Psoas muscle (tissue), 8 donors: ENCODE measurements around the gene LETM1. TPM values are rescaled to one million over a fixed set of nuclear protein-coding genes. Genes with fewer than 3 reads are reported as not detected.

Experiments
- ATAC-seq, 4 donors: fragments of 200-7000 bp; cut with Tn5 transposase; one replicate each; pipeline ENCODE4 v1.9.1; 2020; ENCODE audit warnings: moderate library complexity in 3 of 4, mild to moderate bottlenecking in 2 of 4
- DNase-seq, 2 donors: peaks; one replicate each; pipeline ENCODE4 v3.0.0-alpha.2; 2020
- H3K27ac ChIP-seq: fragments of 200-600 bp; one replicate; pipeline ENCODE4 v1.8.0; 2022
- H3K27me3 ChIP-seq, 3 donors: fragments of 200-600 bp in 1 of 3; one replicate each; pipeline versions ENCODE4 v1.6.1 to v1.8.0; 2013 to 2022; ENCODE audit warnings: low read length in 2 of 3, mild to moderate bottlenecking in 2 of 3, moderate library complexity in 1 of 3; ENCODE audit not compliant: insufficient read depth in 3 of 3
- H3K36me3 ChIP-seq, 2 donors: fragments of 200-600 bp in 1 of 2; one replicate each; pipeline versions ENCODE4 v1.6.1 to v1.8.0; 2013 to 2022; ENCODE audit warnings: low read depth in 1 of 2, mild to moderate bottlenecking in 1 of 2, moderate library complexity in 1 of 2; ENCODE audit not compliant: insufficient read depth in 1 of 2
- H3K4me1 ChIP-seq: fragments of 200-600 bp; one replicate; pipeline ENCODE4 v1.8.0; 2022
- H3K4me3 ChIP-seq: fragments of 200-600 bp; one replicate; pipeline ENCODE4 v1.8.0; 2022; ENCODE audit warnings: mild to moderate bottlenecking
- H3K9me3 ChIP-seq: fragments of 200-600 bp; one replicate; pipeline ENCODE4 v1.8.0; 2022
- WGBS, 3 donors: extraction: QIAGEN DNeasy Blood & Tissue Kit; methylation state at CpG; one replicate each; pipeline versions ENCODE4 v1.1.6 to v1.1.7; 2013; 5-methylcytosine and 5-hydroxymethylcytosine counted together
- intact Hi-C, 2 donors: fragments of 100-400 bp; cut with DNase I; formaldehyde crosslinking; loops; one replicate each; pipeline versions ENCODE4 v1.11.0 to v1.14.2; 2022
- polyA plus RNA-seq, 3 donors: library from polyadenylated mRNA; stranded (reverse); fragments of 200-250 nt; gene quantifications; one replicate each; pipeline ENCODE4 v1.2.3, GENCODE V29; 2013
- total RNA-seq, 4 donors: library from RNA; stranded (reverse); fragmentation: NEBNext Ultra II Directional in 2 of 4; extraction: Animal tissue kit (Norgen Biotek cat#: 25700) in 2 of 4; gene quantifications; one replicate each; pipeline versions ENCODE4 v1.2.1 to v1.2.4, GENCODE V29; 2021 to 2023
- TF ChIP-seq, protein P1 (sequence below): fragments of 200-600 bp; IDR thresholded peaks from one replicate; pipeline ENCODE4 v1.8.0; 2022; ENCODE audit warnings: antibody characterized with exemption
- donor health status: healthy with polysubstance abuse.
- donor health status: DM: no; HTN: no; CAD: no; lungs with moderate emphysema.
- donor health status: Bipolar disorder and iron deficiency.
- donor health status: healthy.
- donor health status: DM: yes; HTN: yes; CAD: no.
- donor health status: DM: no; HTN: no; CAD: no.
- donor health status: DM: no; HTN: no; CAD: no.
- donor health status: DM: yes; HTN: yes; CAD: no.

The LETM1 gene
- total and polyA plus RNA-seq, 7 donors, result 14.1 to 50.3 (median 26.8) TPM

DNA sequence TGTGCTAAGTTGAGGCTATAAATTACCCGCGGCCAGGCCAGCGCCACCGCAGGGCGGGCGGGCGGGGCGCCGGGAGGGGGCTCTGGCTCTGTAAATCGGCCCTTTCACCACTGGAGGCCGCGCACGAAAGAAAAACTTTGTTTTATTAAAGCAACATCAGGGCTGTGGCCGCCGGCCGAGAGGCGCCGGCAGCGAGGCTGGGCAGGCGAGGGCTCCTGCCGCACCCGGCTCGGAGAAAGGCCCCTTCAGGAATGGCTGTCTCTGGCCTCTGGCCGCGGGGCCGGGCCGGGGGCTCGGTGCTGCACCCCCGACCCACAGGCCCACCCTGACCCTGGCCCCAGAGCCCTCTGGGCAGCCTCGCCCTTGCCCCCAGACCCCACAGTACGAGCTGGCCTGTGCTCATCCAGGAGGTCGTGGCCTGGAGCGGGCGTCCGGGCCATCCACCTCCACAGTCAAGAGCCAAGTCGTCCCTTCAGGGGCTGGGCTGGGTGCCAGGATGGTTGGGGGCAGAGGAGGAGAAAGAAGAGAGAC is 92.3 kb downstream of the LETM1 start:
- 15 to 33% (median 21%) methylated on average over 17 to 36 of the region's 36 CpGs for WGBS, 3 donors
- H3K27me3 ChIP-seq, result peaks cover 0 to 15% (median 9%) of the 10 kb centered on the region in 3 donors

DNA sequence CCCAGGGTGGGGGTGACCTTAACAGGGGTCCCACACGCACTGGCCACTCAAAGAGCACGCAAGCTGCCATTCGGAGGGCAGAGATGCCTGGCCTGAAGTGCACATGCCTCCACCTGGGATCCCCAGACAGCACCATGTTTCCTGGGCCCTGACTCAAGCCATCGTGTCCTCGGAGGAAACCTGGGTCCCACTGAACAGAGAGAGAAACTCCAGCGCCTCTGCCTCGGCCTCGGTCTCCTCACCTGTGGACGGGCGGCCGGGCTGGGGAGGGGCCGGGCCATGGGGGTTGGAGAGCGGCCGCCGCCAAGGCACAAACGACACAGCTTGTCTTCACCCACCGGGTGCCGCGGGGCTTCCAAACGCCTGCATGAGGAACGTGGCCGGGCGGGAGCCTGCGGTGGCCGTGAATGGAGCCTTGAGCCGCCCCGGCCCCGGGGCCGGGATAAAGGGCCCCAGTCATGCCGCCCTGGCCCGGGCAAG is 92.8 kb downstream of the LETM1 start:
- Histone ChIP-seq H3K9me3 (no peaks in the 10 kb centered on the region), H3K27me3 (peaks cover 0 to 9% (median 6%) of the 10 kb centered on the region in 3 donors), H3K27ac (no peak overlapping the region), H3K4me1 (peaks cover 3% of the 10 kb centered on the region), H3K4me3 (peak overlapping the region; percentile 48), H3K36me3 (no peaks in the 10 kb centered on the region)
- intact Hi-C loops, result no loop called here
- ATAC-seq (peak in 2 of 4 donors; percentile 9 to 14), DNase-seq (no peak)
- TF ChIP-seq, protein P1, sequence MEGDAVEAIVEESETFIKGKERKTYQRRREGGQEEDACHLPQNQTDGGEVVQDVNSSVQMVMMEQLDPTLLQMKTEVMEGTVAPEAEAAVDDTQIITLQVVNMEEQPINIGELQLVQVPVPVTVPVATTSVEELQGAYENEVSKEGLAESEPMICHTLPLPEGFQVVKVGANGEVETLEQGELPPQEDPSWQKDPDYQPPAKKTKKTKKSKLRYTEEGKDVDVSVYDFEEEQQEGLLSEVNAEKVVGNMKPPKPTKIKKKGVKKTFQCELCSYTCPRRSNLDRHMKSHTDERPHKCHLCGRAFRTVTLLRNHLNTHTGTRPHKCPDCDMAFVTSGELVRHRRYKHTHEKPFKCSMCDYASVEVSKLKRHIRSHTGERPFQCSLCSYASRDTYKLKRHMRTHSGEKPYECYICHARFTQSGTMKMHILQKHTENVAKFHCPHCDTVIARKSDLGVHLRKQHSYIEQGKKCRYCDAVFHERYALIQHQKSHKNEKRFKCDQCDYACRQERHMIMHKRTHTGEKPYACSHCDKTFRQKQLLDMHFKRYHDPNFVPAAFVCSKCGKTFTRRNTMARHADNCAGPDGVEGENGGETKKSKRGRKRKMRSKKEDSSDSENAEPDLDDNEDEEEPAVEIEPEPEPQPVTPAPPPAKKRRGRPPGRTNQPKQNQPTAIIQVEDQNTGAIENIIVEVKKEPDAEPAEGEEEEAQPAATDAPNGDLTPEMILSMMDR, result no peak
- WGBS, 3 donors, result 19 to 40% (median 25%) methylated on average over 26 to 31 of the region's 31 CpGs

More for the DNA sequence above, 92.3 kb downstream of the LETM1 start:
- TF ChIP-seq, protein P1, result no peak
- Histone ChIP-seq H3K27ac (no peak overlapping the region), H3K4me1 (peaks cover 3% of the 10 kb centered on the region), H3K36me3 (no peaks in the 10 kb centered on the region), H3K4me3 (peak overlapping the region; percentile 48), H3K9me3 (no peaks in the 10 kb centered on the region)
- no peak for DNase-seq
- intact Hi-C loops, result no loop called here
- ATAC-seq, result peak; percentile 46 to 77 (median 60)

DNA sequence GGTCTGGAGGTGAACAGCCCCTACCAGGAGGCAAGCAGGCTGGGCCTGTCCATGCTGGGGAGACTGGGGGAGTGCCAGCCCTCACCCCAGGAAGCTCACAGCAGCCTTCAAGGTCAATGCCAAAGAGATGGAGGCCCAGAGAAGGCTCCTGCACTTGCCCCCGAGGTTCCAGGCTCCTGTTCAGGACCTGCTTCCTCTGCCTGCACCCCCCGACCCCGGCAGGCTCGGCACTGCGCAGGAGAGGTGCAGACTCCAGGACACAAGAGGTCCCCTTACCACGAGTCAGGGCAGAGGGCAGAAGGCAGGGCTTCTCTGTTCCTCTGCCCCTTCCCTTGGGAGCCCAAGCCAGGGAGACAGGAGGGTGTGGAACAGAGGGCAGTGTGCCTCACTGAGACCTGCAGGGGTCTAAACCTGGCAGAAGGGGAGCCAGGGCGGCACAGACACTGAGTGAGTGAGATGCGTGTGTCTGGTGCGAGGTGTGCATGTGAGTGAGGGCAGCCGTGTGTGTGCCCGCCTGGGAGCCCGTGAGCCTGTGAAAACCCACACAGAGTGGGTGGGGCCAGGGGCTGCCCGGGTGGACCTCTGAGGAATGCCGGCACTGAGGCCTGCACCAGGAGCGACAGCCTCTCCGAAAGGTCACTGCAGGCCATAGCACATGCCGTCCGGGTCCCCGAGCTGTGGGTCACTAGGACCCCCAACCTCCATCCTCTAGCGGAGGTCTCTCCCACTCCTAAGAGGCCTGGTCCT is 93.5 kb downstream of the LETM1 start:
- H3K36me3 ChIP-seq, result no peaks in the 10 kb centered on the region
- intact Hi-C loops, result no loop called here
- no peak overlapping the region for H3K4me3 ChIP-seq
- DNase-seq (no peak), ATAC-seq (no peak)
- TF ChIP-seq, protein P1, result no peak
- H3K27me3 ChIP-seq, result peaks cover 0 to 6% (median 4%) of the 10 kb centered on the region in 3 donors
- WGBS, 3 donors, result 85 to 88% (median 85%) methylated on average over 20 of the region's 20 CpGs
- no peak overlapping the region for H3K27ac ChIP-seq
- H3K4me1 ChIP-seq, result peaks cover 3% of the 10 kb centered on the region
- H3K9me3 ChIP-seq, result no peaks in the 10 kb centered on the region

Other genes with a start within 250 kb of the LETM1 start
- 1 to 10 TPM in 3 of 4 donors, under 1 TPM in 1; 0.71 to 1.9 (median 1.4) TPM for gene FAM53A, start 171.8 kb downstream of the LETM1 start, total RNA-seq
- gene FAM53A, start 171.8 kb downstream of the LETM1 start, polyA plus RNA-seq, result 1 to 10 TPM in 2 of 3 donors, under 1 TPM in 1; 0.76 to 1.4 (median 1.3) TPM
- gene SLBP, start 143.8 kb downstream of the LETM1 start, total RNA-seq, result 10 to 100 TPM; 15.5 to 17.1 (median 16.2) TPM
- 10 to 100 TPM; 15.4 to 18.8 (median 18.6) TPM for gene SLBP, start 143.8 kb downstream of the LETM1 start, polyA plus RNA-seq
- gene TMEM129, start 134.8 kb downstream of the LETM1 start, total RNA-seq, result 10 to 100 TPM; 11.8 to 43.6 (median 27.0) TPM
- 10 to 100 TPM; 31.6 to 40.3 (median 32.9) TPM for gene TMEM129, start 134.8 kb downstream of the LETM1 start, polyA plus RNA-seq
- 1 to 10 TPM; 2.7 to 3.5 (median 3.0) TPM for gene TACC3, start 134.6 kb downstream of the LETM1 start, total RNA-seq
- 1 to 10 TPM; 2.2 to 4.8 (median 2.6) TPM for gene TACC3, start 134.6 kb downstream of the LETM1 start, polyA plus RNA-seq
- gene FGFR3, start 62.9 kb downstream of the LETM1 start, total RNA-seq, result 1 to 10 TPM in 1 of 4 donors, under 1 TPM in 3; 0.17 to 1.1 (median 0.47) TPM
- under 1 TPM; 0.29 to 0.57 (median 0.30) TPM for gene FGFR3, start 62.9 kb downstream of the LETM1 start, polyA plus RNA-seq
- 10 to 100 TPM; 21.2 to 36.0 (median 25.2) TPM for gene NSD2, start 15.2 kb upstream of the LETM1 start, total RNA-seq
- 10 to 100 TPM in 1 of 3 donors, 1 to 10 TPM in 2; 5.6 to 19.2 (median 6.7) TPM for gene NSD2, start 15.2 kb upstream of the LETM1 start, polyA plus RNA-seq
- 10 to 100 TPM; 11.4 to 20.2 (median 12.2) TPM for gene NELFA, start 152.8 kb upstream of the LETM1 start, total RNA-seq
- 10 to 100 TPM; 13.2 to 16.5 (median 15.2) TPM for gene NELFA, start 152.8 kb upstream of the LETM1 start, polyA plus RNA-seq
- gene NAT8L, start 203.2 kb upstream of the LETM1 start, total RNA-seq, result 1 to 10 TPM; 3.4 to 7.2 (median 4.8) TPM
- gene NAT8L, start 203.2 kb upstream of the LETM1 start, polyA plus RNA-seq, result 1 to 10 TPM in 2 of 3 donors, under 1 TPM in 1; 0.72 to 1.7 (median 1.5) TPM